HG03175 (cell line): ENCODE data around the gene PHC2.

Experiments used
- ATAC-seq: cut with Tn5 transposase; IDR thresholded peaks from one replicate; pipeline ENCODE4 v1.9.1; 2021; ENCODE audit warnings: mild to moderate bottlenecking, moderate library complexity; ENCODE audit not compliant: unreplicated experiment

PHC2 gene

GRCh38 chr1:33392639-33393038, 38.3 kb downstream of the PHC2 start:
- no peak for ATAC-seq

GRCh38 chr1:33392206-33392605, 38.7 kb downstream of the PHC2 start:
- no peak for ATAC-seq

GRCh38 chr1:33391343-33392078, 39.4 kb downstream of the PHC2 start:
- ATAC-seq, result no peak

GRCh38 chr1:33390542-33390941, 40.4 kb downstream of the PHC2 start:
- ATAC-seq, result no peak

- no peak for ATAC-seq
These were observed 41.8 kb downstream of the PHC2 start for GRCh38 chr1:33388805-33389771.

- ATAC-seq, result no peak
These were observed 43.3 kb downstream of the PHC2 start for GRCh38 chr1:33387625-33388024.

- no peak for ATAC-seq
These were observed 45.6 kb downstream of the PHC2 start for GRCh38 chr1:33385251-33385650.

- no peak for ATAC-seq
These were observed 46.7 kb downstream of the PHC2 start for GRCh38 chr1:33384040-33384812.

GRCh38 chr1:33383489-33383888, 47.4 kb downstream of the PHC2 start:
- no peak for ATAC-seq

GRCh38 chr1:33382661-33383415, 48.1 kb downstream of the PHC2 start:
- no peak for ATAC-seq

- no peak for ATAC-seq
These were observed 48.9 kb downstream of the PHC2 start for GRCh38 chr1:33381977-33382376.

- ATAC-seq, result no peak
These were observed 50.1 kb downstream of the PHC2 start for GRCh38 chr1:33380811-33381210.

- no peak for ATAC-seq
These were observed 51.1 kb downstream of the PHC2 start for GRCh38 chr1:33379631-33380354.

- no peak for ATAC-seq
These were observed 51.9 kb downstream of the PHC2 start for GRCh38 chr1:33378976-33379375.

GRCh38 chr1:33378524-33378923, 52.4 kb downstream of the PHC2 start:
- ATAC-seq, result no peak

- no peak for ATAC-seq
These were observed 53.1 kb downstream of the PHC2 start for GRCh38 chr1:33377756-33378155.

- ATAC-seq, result no peak
These were observed 53.9 kb downstream of the PHC2 start for GRCh38 chr1:33377013-33377412.

GRCh38 chr1:33375316-33375715, 55.6 kb downstream of the PHC2 start:
- no peak for ATAC-seq

GRCh38 chr1:33374336-33375105, 56.4 kb downstream of the PHC2 start:
- ATAC-seq, result no peak
